Measurements from ENCODE around the gene GNGT1.

The GNGT1 gene

DNA sequence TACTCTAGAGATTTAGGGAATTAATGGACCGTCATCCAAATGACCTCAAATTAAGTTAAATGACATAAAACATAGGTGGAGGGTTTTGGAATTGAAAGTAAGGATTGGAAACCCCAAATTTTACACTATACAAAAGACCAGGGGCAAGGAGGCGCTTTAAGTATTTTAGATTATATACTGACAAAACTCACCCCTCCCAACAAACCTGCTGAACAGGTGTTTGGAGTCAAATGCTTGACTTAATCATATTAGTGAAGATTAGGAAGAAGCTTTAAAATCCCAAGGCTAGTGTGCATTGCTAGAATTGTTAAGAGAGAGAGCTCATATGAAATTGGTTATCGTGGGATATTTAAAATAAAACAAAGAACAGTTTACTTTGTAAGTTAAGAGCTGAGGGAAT lies at the start of gene GNGT1:
GNGT1 (plus strand) TSS at position 301 of the 400 bp plus-strand sequence. CDS start 180 bp downstream, outside the sequence.
- DNase-seq (ENCODE audit: low read depth), result no peak

- DNase-seq (ENCODE audit: low read depth), result no peak
Observed at GRCh38 chr7:93858857-93859256, 47.5 kb upstream of the GNGT1 start.

GRCh38 chr7:93860261-93860660 lies 46.1 kb upstream of the GNGT1 start:
- DNase-seq (ENCODE audit: low read depth), result no peak

GRCh38 chr7:93861325-93861949 lies 44.9 kb upstream of the GNGT1 start:
- no peak for DNase-seq (ENCODE audit: low read depth)

DNA sequence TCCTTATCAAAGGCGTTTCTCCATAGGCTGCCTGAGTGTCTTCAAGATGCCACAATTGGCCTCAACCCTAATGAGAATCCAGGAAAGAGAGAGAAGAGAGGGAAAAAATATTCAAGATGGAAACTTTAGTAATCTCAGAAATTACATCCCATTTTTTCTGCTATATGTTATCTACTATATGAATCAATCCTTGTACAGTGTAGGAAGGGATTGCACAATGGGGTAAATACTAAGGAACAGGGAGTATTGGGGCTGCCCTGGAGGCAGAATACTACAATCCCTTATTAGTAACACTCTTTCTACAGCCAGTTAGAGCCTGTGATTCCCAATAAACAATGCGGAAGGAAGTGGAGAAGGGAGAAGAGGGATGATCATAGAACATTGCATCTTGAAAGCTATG lies 43.7 kb upstream of the GNGT1 start:
- no peak for DNase-seq (ENCODE audit: low read depth)

GRCh38 chr7:93866886-93867285 lies 39.5 kb upstream of the GNGT1 start:
- DNase-seq (ENCODE audit: low read depth), result no peak

DNA sequence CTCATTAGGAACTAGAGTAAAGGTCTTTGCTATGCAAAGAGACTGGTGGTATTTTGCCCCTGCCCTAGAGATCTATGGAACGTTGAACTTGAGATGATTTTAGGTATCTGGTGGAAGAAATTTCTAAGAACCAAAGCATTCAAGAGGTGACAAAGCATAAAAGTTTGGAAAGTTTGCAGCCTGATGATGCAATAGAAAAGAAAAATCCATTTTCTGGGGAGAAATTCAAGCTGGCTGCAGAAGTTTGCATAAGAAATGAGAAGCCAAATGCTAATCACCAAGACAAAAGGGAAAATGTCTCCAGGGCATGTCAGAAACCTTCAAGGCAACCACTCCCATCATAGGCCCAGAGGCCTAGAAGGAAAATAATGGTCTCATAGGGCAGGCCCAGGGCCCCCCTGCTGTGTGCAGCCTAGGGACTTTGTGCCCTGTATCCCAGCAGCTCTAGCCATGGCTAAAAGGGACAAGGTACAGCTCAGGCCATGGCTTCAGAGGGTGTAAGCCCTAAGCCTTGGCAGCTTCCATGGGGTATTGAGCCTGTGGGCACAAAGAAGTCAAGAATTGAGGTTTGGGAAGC lies 32.3 kb upstream of the GNGT1 start:
- DNase-seq (ENCODE audit: low read depth), result no peak

DNA sequence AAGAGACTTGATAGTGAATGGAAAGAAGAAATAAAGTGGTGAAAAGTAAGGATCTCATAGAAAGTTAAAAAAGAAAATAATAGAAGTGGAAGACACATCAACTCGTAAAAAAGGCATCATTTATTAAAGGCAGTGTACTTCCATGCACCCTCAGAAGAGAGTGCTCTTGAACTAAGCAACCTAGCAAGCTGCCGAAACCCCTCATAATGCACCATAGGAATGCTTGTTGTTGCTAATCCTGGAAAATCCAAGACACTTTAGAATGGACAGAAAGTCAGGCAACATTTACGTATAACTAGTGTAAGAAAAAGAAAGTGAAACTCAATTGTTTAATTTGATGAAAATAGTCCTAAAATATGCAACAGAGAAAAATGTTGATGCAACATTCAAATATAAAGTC lies 28.6 kb upstream of the GNGT1 start:
- DNase-seq (ENCODE audit: low read depth), result no peak

DNA sequence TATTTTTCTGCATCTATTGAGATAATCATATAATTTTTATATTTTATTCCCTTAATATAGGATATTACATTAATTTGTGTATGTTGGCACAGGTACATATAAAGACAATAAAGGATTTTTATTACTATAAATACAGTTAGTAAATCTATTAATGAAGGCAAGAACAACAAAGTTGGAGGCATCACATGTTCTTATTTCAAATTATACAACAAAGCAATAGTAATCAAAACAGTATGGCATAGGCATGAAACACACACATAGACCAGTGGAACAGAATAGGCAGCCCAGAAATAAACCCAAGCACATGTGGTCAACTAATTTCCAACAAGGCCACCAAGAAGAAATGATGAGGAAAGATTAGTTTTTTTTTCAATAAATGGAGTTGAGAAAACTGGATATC lies 27.0 kb upstream of the GNGT1 start:
- DNase-seq (ENCODE audit: low read depth), result no peak

GRCh38 chr7:93882468-93882867 lies 23.9 kb upstream of the GNGT1 start:
- DNase-seq (ENCODE audit: low read depth), result no peak

- no peak for DNase-seq (ENCODE audit: low read depth)
Observed at GRCh38 chr7:93883078-93883916, 23.1 kb upstream of the GNGT1 start.

DNA sequence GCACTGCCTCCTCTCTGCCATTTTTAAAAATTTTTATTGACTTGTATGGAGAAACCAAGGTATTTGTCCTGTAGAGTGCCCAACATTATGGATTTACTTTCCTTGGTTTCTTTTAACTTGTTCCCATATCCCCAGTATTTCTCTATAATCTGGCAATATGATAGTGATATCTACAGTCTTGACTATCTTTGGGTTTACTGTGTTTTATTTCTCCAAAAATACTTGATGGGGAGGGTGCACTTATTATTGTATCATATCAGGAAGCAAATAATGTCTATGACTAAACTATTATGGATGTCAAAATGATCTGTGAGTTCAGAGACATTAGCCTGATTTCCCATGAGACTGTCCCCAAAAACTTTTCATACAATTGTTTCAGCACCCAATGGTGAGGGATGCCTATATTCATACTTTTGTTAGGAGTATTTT lies 22.4 kb upstream of the GNGT1 start:
- DNase-seq (ENCODE audit: low read depth), result no peak

DNA sequence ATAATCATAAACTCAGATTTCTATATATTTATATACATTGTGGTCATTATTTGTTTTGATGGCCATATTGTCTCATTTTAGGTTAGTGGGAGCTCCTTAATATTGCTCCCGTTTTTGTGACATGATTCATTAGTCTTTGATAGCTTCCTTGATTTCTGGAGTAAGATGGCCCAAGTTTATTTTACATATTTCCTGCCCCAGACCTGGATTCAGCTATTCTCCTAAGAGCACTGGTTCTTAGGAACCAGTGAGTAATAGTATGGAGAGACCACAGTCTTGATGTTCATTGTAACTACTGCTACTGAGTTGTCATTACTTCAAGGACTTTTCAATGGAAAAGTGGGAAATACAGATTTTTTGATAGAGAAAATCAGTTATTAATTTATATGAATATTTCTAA lies 21.8 kb upstream of the GNGT1 start:
- DNase-seq (ENCODE audit: low read depth), result no peak

DNA sequence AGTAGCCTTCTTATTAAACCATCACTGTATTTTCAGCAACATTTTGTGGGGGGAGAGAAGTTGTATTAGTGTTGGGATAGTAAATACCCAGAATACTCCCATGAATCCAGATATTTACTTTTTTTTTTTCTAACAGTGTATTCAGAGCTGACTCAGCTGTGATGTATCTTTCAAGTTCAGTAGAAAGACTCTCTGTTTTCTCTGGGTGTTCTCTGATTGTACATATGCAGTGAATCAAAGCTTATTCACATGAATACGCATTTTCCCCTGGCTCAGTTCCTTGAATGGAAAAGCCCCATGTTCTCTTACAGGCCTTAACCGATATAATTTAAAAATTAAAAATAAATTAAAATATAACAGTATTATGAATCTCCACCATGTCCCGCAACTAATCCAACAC lies 17.1 kb upstream of the GNGT1 start:
- no peak for DNase-seq (ENCODE audit: low read depth)

DNA sequence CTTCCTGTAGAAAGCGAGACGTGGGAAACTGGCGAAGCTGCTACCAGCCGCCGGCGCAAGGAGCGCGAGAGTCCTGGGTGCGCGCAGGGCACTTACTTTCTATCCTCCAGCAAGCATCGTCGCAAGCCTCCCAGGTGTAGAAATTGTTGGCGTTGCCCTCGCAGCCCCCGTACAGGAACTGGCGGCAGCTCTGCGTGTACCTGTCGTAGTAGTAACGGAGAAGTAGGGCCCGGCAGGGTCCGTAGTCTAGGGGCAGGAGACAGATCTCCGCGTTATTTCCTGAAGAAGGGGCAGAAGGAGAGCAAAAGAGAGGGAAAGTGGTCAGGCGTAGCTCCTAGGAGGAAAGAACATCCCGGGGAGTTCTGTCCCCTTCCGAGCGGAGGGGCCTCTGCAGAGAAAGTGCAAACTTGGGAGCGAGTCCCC lies 16.3 kb upstream of the GNGT1 start:
- no peak for DNase-seq (ENCODE audit: low read depth)

GRCh38 chr7:93890464-93891068 lies 15.8 kb upstream of the GNGT1 start, which contains the start of gene TFPI2:
TFPI2 (minus strand) TSS chr7:93890753; CDS start chr7:93890678, 75 bp downstream.
- no peak for DNase-seq (ENCODE audit: low read depth)

GRCh38 chr7:93894426-93894825 lies 11.9 kb upstream of the GNGT1 start:
- DNase-seq (ENCODE audit: low read depth), result no peak

GRCh38 chr7:93894966-93895640 lies 11.3 kb upstream of the GNGT1 start:
- DNase-seq (ENCODE audit: low read depth), result no peak

- DNase-seq (ENCODE audit: low read depth), result no peak
Observed at GRCh38 chr7:93895859-93896600, 10.3 kb upstream of the GNGT1 start.

DNA sequence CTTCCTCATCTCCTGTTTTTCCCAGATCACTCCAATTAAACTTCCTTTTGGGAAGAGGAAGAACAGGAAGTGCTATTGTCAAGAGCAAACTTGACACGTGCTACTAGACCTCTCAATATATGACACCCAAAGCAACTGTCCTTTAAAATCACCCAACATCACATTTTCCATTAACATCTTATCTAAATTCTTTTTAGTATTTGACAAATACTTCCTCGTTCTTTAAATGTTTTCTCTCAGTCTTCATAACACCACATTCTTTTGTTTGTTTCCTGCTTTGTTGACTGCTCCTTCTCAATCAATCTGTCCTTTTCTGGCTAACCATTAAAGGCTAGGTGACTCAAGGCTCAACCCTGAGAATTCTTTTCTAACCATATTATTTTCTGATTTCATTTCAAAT lies 8.7 kb upstream of the GNGT1 start:
- no peak for DNase-seq (ENCODE audit: low read depth)

- DNase-seq (ENCODE audit: low read depth), result peak; percentile 73
Observed at GRCh38 chr7:93902777-93903423, 3.5 kb upstream of the GNGT1 start.
